Umbilical cord (tissue), 2 donors: ENCODE results near the gene KIFC3. TPM values are rescaled to one million over a fixed set of nuclear protein-coding genes. Genes with fewer than 3 reads are reported as not detected.
"Not testable (repeated sequence)": the region's sequence is repeated elsewhere in the genome, so short reads cannot be mapped to it uniquely, and the experiment has no call there.

Source experiments
- DNase-seq: peaks from one replicate; pipeline ENCODE4 v3.0.0-alpha.2; 2015; ENCODE audit warnings: low spot score
- total RNA-seq: library from RNA; depleted of rRNA; stranded (reverse); fragments of >200 nt; gene quantifications from one replicate; pipeline ENCODE4 v1.2.3, GENCODE V29; 2014; ENCODE audit warnings: low replicate concordance; ENCODE audit not compliant: insufficient read depth

Gene KIFC3
- total RNA-seq, 1 donor from 2014 or later, result 40.7 TPM

- peak; percentile 34 for DNase-seq
These were observed 47.8 kb downstream of the KIFC3 start for GRCh38 chr16:57754354-57755060.

GRCh38 chr16:57753448-57754353 is 48.6 kb downstream of the KIFC3 start:
- DNase-seq, result no peak

- DNase-seq, result no peak
These were observed 49.5 kb downstream of the KIFC3 start for GRCh38 chr16:57752581-57753447.

- DNase-seq, result no peak
These were observed 50.1 kb downstream of the KIFC3 start for GRCh38 chr16:57752203-57752580.

- no peak for DNase-seq
These were observed 50.6 kb downstream of the KIFC3 start for GRCh38 chr16:57751539-57752202.

- no peak for DNase-seq
These were observed 51.3 kb downstream of the KIFC3 start for GRCh38 chr16:57750796-57751538.

GRCh38 chr16:57749856-57750452 is 52.3 kb downstream of the KIFC3 start:
- no peak for DNase-seq

- DNase-seq, result no peak
These were observed 53.1 kb downstream of the KIFC3 start for GRCh38 chr16:57749101-57749692.

- no peak for DNase-seq
These were observed 53.7 kb downstream of the KIFC3 start for GRCh38 chr16:57748596-57748995.

GRCh38 chr16:57747996-57748395 is 54.3 kb downstream of the KIFC3 start:
- no peak for DNase-seq

- DNase-seq, result no peak
These were observed 54.8 kb downstream of the KIFC3 start for GRCh38 chr16:57747496-57747895.

GRCh38 chr16:57747091-57747490 is 55.2 kb downstream of the KIFC3 start:
- no peak for DNase-seq

GRCh38 chr16:57746316-57746715 is 56.0 kb downstream of the KIFC3 start:
- DNase-seq, result not testable (repeated sequence)

GRCh38 chr16:57745768-57746167 is 56.5 kb downstream of the KIFC3 start:
- DNase-seq, result no peak

GRCh38 chr16:57744642-57744903 is 57.7 kb downstream of the KIFC3 start:
- DNase-seq, result no peak

- DNase-seq, result no peak
These were observed 58.2 kb downstream of the KIFC3 start for GRCh38 chr16:57743886-57744641.

- no peak for DNase-seq
These were observed 58.8 kb downstream of the KIFC3 start for GRCh38 chr16:57743458-57743857.

GRCh38 chr16:57742543-57742942 is 59.7 kb downstream of the KIFC3 start:
- no peak for DNase-seq

- no peak for DNase-seq
These were observed 60.6 kb downstream of the KIFC3 start for GRCh38 chr16:57741660-57742191.
